ENCODE data around the gene SYT12. TPM values are rescaled to one million over a fixed set of nuclear protein-coding genes. Genes with fewer than 3 reads are reported as not detected.

The SYT12 gene
- total and polyA plus RNA-seq, 2 donors (not counting 1 experiment from before 2014, with no cell fraction given), result not detected

DNA sequence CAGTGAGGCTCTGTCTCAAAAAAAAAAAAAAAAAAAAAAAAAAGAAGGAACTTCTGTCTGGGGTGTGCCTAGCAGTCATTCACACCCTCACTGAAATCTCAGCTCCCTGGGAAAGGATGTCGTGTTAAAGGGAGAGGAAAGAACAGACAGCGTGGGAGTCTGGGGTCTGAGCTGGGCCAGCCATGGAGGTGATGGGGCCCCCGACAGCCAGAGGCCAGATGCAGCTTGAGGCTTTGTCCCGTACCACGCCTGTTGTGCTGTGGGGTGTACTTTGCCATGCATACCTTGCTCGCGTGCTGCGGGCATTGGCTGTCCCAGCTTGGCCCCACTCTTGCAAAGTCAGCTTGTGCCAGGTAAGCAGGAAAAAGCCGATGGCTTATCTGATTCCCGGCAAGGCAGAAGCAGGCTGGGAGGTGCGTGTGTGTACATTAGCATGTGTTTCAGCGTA, 4.6 kb downstream of the SYT12 start:
- Histone ChIP-seq H3K36me3 (replicated peaks in 1 of 2; ENCODE audit: control extremely low read depth in 1 of 2, control insufficient read depth in 1 of 2, extremely low read depth in 1 of 2, insufficient read depth in 2 of 2, low read length in 1 of 2) (no peaks in the 10 kb centered on the region), H3K4me1 (ENCODE audit: control insufficient read depth in 2 of 2, insufficient read depth in 2 of 2, low read length in 2 of 2) (peaks cover 54 to 65% of the 10 kb centered on the region in 2 donors), H3K27ac (ENCODE audit: low read length in 2 of 2) (no peak overlapping the region), H4K20me1 (ENCODE audit: control insufficient read depth, insufficient read depth, low read length, poor library complexity, severe bottlenecking) (no peaks in the 10 kb centered on the region), H3K9ac (ENCODE audit: low read length) (no peak overlapping the region), H3K27me3 (replicated peaks in 1 of 4; ENCODE audit: control extremely low read depth in 1 of 4, control insufficient read depth in 3 of 4, insufficient read depth in 4 of 4, low read length in 3 of 4) (peaks cover 0 to 84% (median 40%) of the 10 kb centered on the region in 4 experiments), H3K4me3 (ENCODE audit: control extremely low read depth in 1 of 5, extremely low read depth in 1 of 5, insufficient read depth in 1 of 5, low read depth in 2 of 5, low read length in 4 of 5) (peak overlapping the region in 1 of 5 experiments; percentile 9), H2AFZ (ENCODE audit: insufficient read depth, low read depth, low read length, poor library complexity, severe bottlenecking) (no peak overlapping the region), H3K79me2 (ENCODE audit: control insufficient read depth, insufficient read depth, low read length) (no peaks in the 10 kb centered on the region), H3K9me3 (ENCODE audit: control extremely low read depth in 1 of 3, control insufficient read depth in 2 of 3, insufficient read depth in 1 of 3, low read length in 2 of 3) (peaks cover 0 to 12% (median 0%) of the 10 kb centered on the region in 3 donors), H3K4me2 (replicated peaks; ENCODE audit: low read depth, low read length, poor library complexity, severe bottlenecking) (peak overlapping the region; percentile 64)
- intact Hi-C loops (cut with micrococcal nuclease), result no loop called here
- peak; percentile 31 for ATAC-seq (ENCODE audit: low read depth)
- peak overlapping the region; percentile 12 for H3K4me3 Mint-ChIP-seq
- 71% methylated on average over 10 of the region's 12 CpGs for WGBS (ENCODE audit: insufficient coverage)
- DNase-seq, result peak; percentile 53
- TF ChIP-seq, protein P1, sequence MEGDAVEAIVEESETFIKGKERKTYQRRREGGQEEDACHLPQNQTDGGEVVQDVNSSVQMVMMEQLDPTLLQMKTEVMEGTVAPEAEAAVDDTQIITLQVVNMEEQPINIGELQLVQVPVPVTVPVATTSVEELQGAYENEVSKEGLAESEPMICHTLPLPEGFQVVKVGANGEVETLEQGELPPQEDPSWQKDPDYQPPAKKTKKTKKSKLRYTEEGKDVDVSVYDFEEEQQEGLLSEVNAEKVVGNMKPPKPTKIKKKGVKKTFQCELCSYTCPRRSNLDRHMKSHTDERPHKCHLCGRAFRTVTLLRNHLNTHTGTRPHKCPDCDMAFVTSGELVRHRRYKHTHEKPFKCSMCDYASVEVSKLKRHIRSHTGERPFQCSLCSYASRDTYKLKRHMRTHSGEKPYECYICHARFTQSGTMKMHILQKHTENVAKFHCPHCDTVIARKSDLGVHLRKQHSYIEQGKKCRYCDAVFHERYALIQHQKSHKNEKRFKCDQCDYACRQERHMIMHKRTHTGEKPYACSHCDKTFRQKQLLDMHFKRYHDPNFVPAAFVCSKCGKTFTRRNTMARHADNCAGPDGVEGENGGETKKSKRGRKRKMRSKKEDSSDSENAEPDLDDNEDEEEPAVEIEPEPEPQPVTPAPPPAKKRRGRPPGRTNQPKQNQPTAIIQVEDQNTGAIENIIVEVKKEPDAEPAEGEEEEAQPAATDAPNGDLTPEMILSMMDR (IDR thresholded peaks at IDR 0.05), result no peak
- TF ChIP-seq EZH2 (IDR thresholded peaks at IDR 0.05; ENCODE audit: borderline replicate concordance, insufficient read depth, low read depth, low read length, poor library complexity, severe bottlenecking), result no peak
- POLR2A ChIA-PET, result interaction anchor here (0.6 to 0.7 kb wide), 2 partner anchors 21 to 24 kb away, joined by 8 to 10 read pairs; no protein-coding TSS in a partner anchor
- H3K27ac Mint-ChIP-seq, result peak overlapping the region; percentile 15
- peaks cover 40% of the 10 kb centered on the region for H3K27me3 Mint-ChIP-seq
- peaks cover 55% of the 10 kb centered on the region for H3K4me1 Mint-ChIP-seq
- CTCF ChIA-PET, result interaction anchor here (1.1 kb wide), 1 partner anchor 602 kb away, joined by 3 read pairs; no protein-coding TSS in a partner anchor
- H3K9me3 Mint-ChIP-seq (ENCODE audit: insufficient read depth), result no peaks in the 10 kb centered on the region

DNA sequence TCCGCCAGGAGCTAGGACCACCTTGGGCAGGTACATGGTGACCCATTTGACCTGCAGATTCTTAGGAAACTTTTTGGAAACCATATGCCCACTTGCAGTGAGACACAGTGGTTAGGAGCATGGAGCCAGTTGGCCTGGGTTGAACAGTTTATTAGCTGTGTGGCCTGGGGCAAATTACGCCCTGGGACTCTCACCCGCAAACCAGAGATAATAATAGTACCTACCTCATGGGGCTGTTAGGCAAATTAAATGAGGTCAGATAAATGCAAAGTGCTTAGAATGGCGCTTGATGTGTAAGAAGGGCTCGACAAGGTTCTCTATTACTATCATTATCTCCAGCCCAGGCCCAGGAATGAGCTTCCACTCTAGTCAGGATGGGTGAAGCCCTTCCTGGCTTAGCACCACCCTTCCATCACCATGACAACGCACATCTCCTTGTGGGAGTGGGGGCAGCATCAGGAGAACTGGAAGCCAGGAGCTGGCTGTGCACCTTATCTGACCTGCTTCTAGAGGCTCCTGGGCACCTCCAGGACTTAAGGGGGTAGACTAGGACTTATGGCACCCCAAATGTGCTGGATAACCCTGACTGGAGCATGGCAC, 5.1 kb downstream of the SYT12 start:
- DNase-seq (peak; percentile 69), ATAC-seq (ENCODE audit: low read depth) (peak; percentile 68)
- WGBS (ENCODE audit: insufficient coverage), result 42% methylated on average over 1 of the region's 6 CpGs
- H2AFZ ChIP-seq (ENCODE audit: insufficient read depth, low read depth, low read length, poor library complexity, severe bottlenecking), result no peak overlapping the region
- Mint-ChIP-seq H3K9me3 (ENCODE audit: insufficient read depth) (no peaks in the 10 kb centered on the region), H3K4me1 (peaks cover 53% of the 10 kb centered on the region), H3K27ac (peak overlapping the region; percentile 15), H3K27me3 (peaks cover 39% of the 10 kb centered on the region), H3K4me3 (peak overlapping the region; percentile 12)
- intact Hi-C loops (cut with micrococcal nuclease), result no loop called here
- no peaks in the 10 kb centered on the region for H3K36me3 ChIP-seq (replicated peaks in 1 of 2; ENCODE audit: control extremely low read depth in 1 of 2, control insufficient read depth in 1 of 2, extremely low read depth in 1 of 2, insufficient read depth in 2 of 2, low read length in 1 of 2)
- peaks cover 0 to 9% (median 0%) of the 10 kb centered on the region in 3 donors for H3K9me3 ChIP-seq (ENCODE audit: control extremely low read depth in 1 of 3, control insufficient read depth in 2 of 3, insufficient read depth in 1 of 3, low read length in 2 of 3)
- no peak overlapping the region for H3K27ac ChIP-seq (ENCODE audit: low read length in 2 of 2)
- H3K4me2 ChIP-seq (replicated peaks; ENCODE audit: low read depth, low read length, poor library complexity, severe bottlenecking), result peak overlapping the region; percentile 64
- no peak overlapping the region for H3K9ac ChIP-seq (ENCODE audit: low read length)
- POLR2A ChIA-PET, result interaction anchor here (0.6 to 0.7 kb wide), 2 partner anchors 21 to 24 kb away, joined by 8 to 10 read pairs; no protein-coding TSS in a partner anchor
- H3K4me1 ChIP-seq (ENCODE audit: control insufficient read depth in 2 of 2, insufficient read depth in 2 of 2, low read length in 2 of 2), result peaks cover 49 to 60% of the 10 kb centered on the region in 2 donors
- TF ChIP-seq EZH2 (IDR thresholded peaks at IDR 0.05; ENCODE audit: borderline replicate concordance, insufficient read depth, low read depth, low read length, poor library complexity, severe bottlenecking), result no peak
- TF ChIP-seq, protein P1 (IDR thresholded peaks at IDR 0.05), result no peak
- H3K4me3 ChIP-seq (ENCODE audit: control extremely low read depth in 1 of 5, extremely low read depth in 1 of 5, insufficient read depth in 1 of 5, low read depth in 2 of 5, low read length in 4 of 5), result no peak overlapping the region
- no peaks in the 10 kb centered on the region for H4K20me1 ChIP-seq (ENCODE audit: control insufficient read depth, insufficient read depth, low read length, poor library complexity, severe bottlenecking)
- no peaks in the 10 kb centered on the region for H3K79me2 ChIP-seq (ENCODE audit: control insufficient read depth, insufficient read depth, low read length)
- CTCF ChIA-PET, result interaction anchor here (0.9 to 1.1 kb wide), 2 partner anchors 25 to 601 kb away, joined by 3 read pairs; no protein-coding TSS in a partner anchor
- peaks cover 0 to 80% (median 36%) of the 10 kb centered on the region in 4 experiments for H3K27me3 ChIP-seq (replicated peaks in 1 of 4; ENCODE audit: control extremely low read depth in 1 of 4, control insufficient read depth in 3 of 4, insufficient read depth in 4 of 4, low read length in 3 of 4)

Measured in B cell (primary cell).